K562 (cell line): ENCODE results near the gene ST8SIA4.

Experiments used
- ESRRA ChIP-seq: fragments of 450-650 bp; IDR thresholded peaks from 2 replicates; pipeline ENCODE4 v1.6.1; 2014; ENCODE audit warnings: low read depth, mild to moderate bottlenecking, moderate library complexity, borderline replicate concordance
- HNRNPUL1 ChIP-seq: fragments of 200-400 bp; formaldehyde crosslinking; IDR thresholded peaks from 2 replicates; pipeline ENCODE4 v1.6.1; 2017; ENCODE audit warnings: low read length
- POLR2A ChIP-seq: fragments of 450-650 bp; conservative IDR thresholded peaks from 2 replicates; pipeline ENCODE4 v1.6.1; 2016
- SMAD4 ChIP-seq: fragments of 250-450 bp; sonication (Bioruptor Pico); conservative IDR thresholded peaks from 2 replicates; pipeline ENCODE4 v1.8.0; 2021; ENCODE audit warnings: inconsistent platforms, mild to moderate bottlenecking, moderate library complexity
- ZBTB40 ChIP-seq, 2 experiments: fragments of 450-650 bp in 1 of 2; sonication (generic) in 1 of 2; formaldehyde crosslinking in 1 of 2; IDR thresholded peaks; 2 replicates each; pipeline versions ENCODE4 v1.7.1 to v1.9.0; 2016 to 2022; ENCODE audit warnings: inconsistent platforms in 1 of 2, mild to moderate bottlenecking in 1 of 2, missing genetic modification reagents in 1 of 2
- ZNF174 ChIP-seq: fragments of 250-450 bp; sonication (Bioruptor Pico); IDR thresholded peaks from 2 replicates; pipeline ENCODE4 v1.4.0; 2020; ENCODE audit warnings: mild to moderate bottlenecking
- ZNF274 ChIP-seq: IDR thresholded peaks from 2 replicates; pipeline ENCODE4 v1.6.1; 2011; ENCODE audit warnings: low read depth, mild to moderate bottlenecking, low read length, moderate library complexity, borderline replicate concordance
- ZNF324 ChIP-seq: fragments of 250-450 bp; sonication (Bioruptor Pico); IDR thresholded peaks from 2 replicates; pipeline ENCODE4 v1.4.0; 2020; ENCODE audit warnings: mild to moderate bottlenecking
- ZNF354B ChIP-seq: fragments of 250-450 bp; sonication (Bioruptor Pico); IDR thresholded peaks from 2 replicates; pipeline ENCODE4 v1.4.0; 2020
- TF ChIP-seq, protein P1 (sequence below): fragments of 450-650 bp; formaldehyde crosslinking; IDR thresholded peaks from 2 replicates; pipeline ENCODE4 v1.4.0; 2020; ENCODE audit warnings: mild to moderate bottlenecking, moderate library complexity
- TF ChIP-seq, protein P2 (sequence below): fragments of 250-450 bp; sonication (Bioruptor Pico); IDR thresholded peaks from 2 replicates; pipeline ENCODE4 v1.4.0; 2020; ENCODE audit warnings: mild to moderate bottlenecking
- TF ChIP-seq, protein P3 (sequence below), 3 experiments: IDR thresholded peaks in 2 of 3; conservative IDR thresholded peaks in 1 of 3; 2 replicates each; pipeline ENCODE4 v1.5.1; 2011 to 2012; ENCODE audit warnings: low read length in 3 of 3, mild to moderate bottlenecking in 3 of 3, control low read depth in 2 of 3, improper control_type of control experiment in 1 of 3, inconsistent platforms in 1 of 3, low read depth in 1 of 3, mixed read lengths in 1 of 3, moderate library complexity in 1 of 3; ENCODE audit not compliant: insufficient read depth in 2 of 3
- TF ChIP-seq, protein P4 (sequence below): fragments of 450-650 bp; IDR thresholded peaks from 2 replicates; pipeline ENCODE4 v1.6.1; 2017; ENCODE audit warnings: antibody characterized with exemption

GRCh38 chr5:100828071-100828897 is 74.8 kb downstream of the ST8SIA4 start:
- no peak for TF ChIP-seq ESRRA
- TF ChIP-seq, protein P1, sequence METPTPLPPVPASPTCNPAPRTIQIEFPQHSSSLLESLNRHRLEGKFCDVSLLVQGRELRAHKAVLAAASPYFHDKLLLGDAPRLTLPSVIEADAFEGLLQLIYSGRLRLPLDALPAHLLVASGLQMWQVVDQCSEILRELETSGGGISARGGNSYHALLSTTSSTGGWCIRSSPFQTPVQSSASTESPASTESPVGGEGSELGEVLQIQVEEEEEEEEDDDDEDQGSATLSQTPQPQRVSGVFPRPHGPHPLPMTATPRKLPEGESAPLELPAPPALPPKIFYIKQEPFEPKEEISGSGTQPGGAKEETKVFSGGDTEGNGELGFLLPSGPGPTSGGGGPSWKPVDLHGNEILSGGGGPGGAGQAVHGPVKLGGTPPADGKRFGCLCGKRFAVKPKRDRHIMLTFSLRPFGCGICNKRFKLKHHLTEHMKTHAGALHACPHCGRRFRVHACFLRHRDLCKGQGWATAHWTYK: no peak
- no peak for TF ChIP-seq ZNF324 (CRISPR knock-in tag)
- TF ChIP-seq POLR2A: no peak
- TF ChIP-seq ZBTB40 (IDR thresholded peaks at IDR 0.05): no peak
- no peak for TF ChIP-seq ZBTB40 (CRISPR knock-in tag; IDR thresholded peaks at IDR 0.05)
- TF ChIP-seq ZNF274: no peak
- TF ChIP-seq HNRNPUL1: no peak
- TF ChIP-seq, protein P2, sequence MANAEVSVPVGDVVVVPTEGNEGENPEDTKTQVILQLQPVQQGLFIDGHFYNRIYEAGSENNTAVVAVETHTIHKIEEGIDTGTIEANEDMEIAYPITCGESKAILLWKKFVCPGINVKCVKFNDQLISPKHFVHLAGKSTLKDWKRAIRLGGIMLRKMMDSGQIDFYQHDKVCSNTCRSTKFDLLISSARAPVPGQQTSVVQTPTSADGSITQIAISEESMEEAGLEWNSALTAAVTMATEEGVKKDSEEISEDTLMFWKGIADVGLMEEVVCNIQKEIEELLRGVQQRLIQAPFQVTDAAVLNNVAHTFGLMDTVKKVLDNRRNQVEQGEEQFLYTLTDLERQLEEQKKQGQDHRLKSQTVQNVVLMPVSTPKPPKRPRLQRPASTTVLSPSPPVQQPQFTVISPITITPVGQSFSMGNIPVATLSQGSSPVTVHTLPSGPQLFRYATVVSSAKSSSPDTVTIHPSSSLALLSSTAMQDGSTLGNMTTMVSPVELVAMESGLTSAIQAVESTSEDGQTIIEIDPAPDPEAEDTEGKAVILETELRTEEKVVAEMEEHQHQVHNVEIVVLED (CRISPR knock-in tag): no peak
- TF ChIP-seq ZNF174 (CRISPR knock-in tag): no peak
- TF ChIP-seq, protein P3, sequence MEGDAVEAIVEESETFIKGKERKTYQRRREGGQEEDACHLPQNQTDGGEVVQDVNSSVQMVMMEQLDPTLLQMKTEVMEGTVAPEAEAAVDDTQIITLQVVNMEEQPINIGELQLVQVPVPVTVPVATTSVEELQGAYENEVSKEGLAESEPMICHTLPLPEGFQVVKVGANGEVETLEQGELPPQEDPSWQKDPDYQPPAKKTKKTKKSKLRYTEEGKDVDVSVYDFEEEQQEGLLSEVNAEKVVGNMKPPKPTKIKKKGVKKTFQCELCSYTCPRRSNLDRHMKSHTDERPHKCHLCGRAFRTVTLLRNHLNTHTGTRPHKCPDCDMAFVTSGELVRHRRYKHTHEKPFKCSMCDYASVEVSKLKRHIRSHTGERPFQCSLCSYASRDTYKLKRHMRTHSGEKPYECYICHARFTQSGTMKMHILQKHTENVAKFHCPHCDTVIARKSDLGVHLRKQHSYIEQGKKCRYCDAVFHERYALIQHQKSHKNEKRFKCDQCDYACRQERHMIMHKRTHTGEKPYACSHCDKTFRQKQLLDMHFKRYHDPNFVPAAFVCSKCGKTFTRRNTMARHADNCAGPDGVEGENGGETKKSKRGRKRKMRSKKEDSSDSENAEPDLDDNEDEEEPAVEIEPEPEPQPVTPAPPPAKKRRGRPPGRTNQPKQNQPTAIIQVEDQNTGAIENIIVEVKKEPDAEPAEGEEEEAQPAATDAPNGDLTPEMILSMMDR (IDR thresholded peaks at IDR 0.05 in 2 of 3, conservative IDR thresholded peaks at IDR 0.05 in 1 of 3; ENCODE audit: insufficient read depth in 2 of 3, low read depth in 1 of 3, low read length in 3 of 3): no peak
- no peak for TF ChIP-seq SMAD4 (CRISPR knock-in tag)
- TF ChIP-seq ZNF354B (CRISPR knock-in tag): no peak
- TF ChIP-seq, protein P4, sequence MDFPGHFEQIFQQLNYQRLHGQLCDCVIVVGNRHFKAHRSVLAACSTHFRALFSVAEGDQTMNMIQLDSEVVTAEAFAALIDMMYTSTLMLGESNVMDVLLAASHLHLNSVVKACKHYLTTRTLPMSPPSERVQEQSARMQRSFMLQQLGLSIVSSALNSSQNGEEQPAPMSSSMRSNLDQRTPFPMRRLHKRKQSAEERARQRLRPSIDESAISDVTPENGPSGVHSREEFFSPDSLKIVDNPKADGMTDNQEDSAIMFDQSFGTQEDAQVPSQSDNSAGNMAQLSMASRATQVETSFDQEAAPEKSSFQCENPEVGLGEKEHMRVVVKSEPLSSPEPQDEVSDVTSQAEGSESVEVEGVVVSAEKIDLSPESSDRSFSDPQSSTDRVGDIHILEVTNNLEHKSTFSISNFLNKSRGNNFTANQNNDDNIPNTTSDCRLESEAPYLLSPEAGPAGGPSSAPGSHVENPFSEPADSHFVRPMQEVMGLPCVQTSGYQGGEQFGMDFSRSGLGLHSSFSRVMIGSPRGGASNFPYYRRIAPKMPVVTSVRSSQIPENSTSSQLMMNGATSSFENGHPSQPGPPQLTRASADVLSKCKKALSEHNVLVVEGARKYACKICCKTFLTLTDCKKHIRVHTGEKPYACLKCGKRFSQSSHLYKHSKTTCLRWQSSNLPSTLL: no peak
